ENCODE results near the gene MPHOSPH10. TPM values are rescaled to one million over a fixed set of nuclear protein-coding genes. Genes with fewer than 3 reads are reported as not detected.

Gene MPHOSPH10
- total and polyA plus RNA-seq, 2 of the 13 experiments (the other 11 are each of a cell fraction or from before 2014, with no cell fraction given) = 37.8 to 137 TPM

GRCh38 chr2:71121479-71121878 lies 9.0 kb upstream of the MPHOSPH10 start (continued):
- TF ChIP-seq PATZ1 (CRISPR knock-in tag; IDR thresholded peaks at IDR 0.05) = peak; percentile 87
- 0 out of 2 replicates have a peak, but pooled peaks have one; percentile 28 for TF ChIP-seq ZMYM4 (CRISPR knock-in tag; IDR thresholded peaks at IDR 0.05)
- TF ChIP-seq, protein P1, sequence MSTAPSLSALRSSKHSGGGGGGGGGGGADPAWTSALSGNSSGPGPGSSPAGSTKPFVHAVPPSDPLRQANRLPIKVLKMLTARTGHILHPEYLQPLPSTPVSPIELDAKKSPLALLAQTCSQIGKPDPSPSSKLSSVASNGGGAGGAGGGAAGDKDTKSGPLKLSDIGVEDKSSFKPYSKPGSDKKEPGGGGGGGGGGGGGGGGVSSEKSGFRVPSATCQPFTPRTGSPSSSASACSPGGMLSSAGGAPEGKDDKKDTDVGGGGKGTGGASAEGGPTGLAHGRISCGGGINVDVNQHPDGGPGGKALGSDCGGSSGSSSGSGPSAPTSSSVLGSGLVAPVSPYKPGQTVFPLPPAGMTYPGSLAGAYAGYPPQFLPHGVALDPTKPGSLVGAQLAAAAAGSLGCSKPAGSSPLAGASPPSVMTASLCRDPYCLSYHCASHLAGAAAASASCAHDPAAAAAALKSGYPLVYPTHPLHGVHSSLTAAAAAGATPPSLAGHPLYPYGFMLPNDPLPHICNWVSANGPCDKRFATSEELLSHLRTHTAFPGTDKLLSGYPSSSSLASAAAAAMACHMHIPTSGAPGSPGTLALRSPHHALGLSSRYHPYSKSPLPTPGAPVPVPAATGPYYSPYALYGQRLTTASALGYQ (CRISPR knock-in tag; IDR thresholded peaks at IDR 0.05) = no peak
- no peak for TF ChIP-seq ZBTB3 (CRISPR knock-in tag; IDR thresholded peaks at IDR 0.05; ENCODE audit: borderline replicate concordance, low read depth)
- peak; percentile 15; the same call in 1 of the 2 replicates for TF ChIP-seq SAP130 (CRISPR knock-in tag; IDR thresholded peaks at IDR 0.05; ENCODE audit: low read depth)
- TF ChIP-seq, protein P2, sequence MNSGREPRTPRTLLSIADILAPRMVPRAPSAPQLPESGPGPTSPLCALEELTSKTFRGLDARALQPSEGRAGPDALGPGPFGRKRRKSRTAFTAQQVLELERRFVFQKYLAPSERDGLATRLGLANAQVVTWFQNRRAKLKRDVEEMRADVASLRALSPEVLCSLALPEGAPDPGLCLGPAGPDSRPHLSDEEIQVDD (CRISPR knock-in tag; IDR thresholded peaks at IDR 0.05; ENCODE audit: borderline replicate concordance) = no peak
- TF ChIP-seq, protein P3, sequence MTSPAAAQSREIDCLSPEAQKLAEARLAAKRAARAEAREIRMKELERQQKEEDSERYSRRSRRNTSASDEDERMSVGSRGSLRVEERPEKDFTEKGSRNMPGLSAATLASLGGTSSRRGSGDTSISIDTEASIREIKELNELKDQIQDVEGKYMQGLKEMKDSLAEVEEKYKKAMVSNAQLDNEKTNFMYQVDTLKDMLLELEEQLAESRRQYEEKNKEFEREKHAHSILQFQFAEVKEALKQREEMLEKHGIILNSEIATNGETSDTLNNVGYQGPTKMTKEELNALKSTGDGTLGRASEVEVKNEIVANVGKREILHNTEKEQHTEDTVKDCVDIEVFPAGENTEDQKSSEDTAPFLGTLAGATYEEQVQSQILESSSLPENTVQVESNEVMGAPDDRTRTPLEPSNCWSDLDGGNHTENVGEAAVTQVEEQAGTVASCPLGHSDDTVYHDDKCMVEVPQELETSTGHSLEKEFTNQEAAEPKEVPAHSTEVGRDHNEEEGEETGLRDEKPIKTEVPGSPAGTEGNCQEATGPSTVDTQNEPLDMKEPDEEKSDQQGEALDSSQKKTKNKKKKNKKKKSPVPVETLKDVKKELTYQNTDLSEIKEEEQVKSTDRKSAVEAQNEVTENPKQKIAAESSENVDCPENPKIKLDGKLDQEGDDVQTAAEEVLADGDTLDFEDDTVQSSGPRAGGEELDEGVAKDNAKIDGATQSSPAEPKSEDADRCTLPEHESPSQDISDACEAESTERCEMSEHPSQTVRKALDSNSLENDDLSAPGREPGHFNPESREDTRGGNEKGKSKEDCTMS (CRISPR knock-in tag; conservative IDR thresholded peaks at IDR 0.05) = no peak
- TF ChIP-seq ZNF292 (CRISPR knock-in tag; IDR thresholded peaks at IDR 0.05; ENCODE audit: borderline replicate concordance, low read depth) = 0 out of 2 replicates have a peak, but pooled peaks have one; percentile 45
- no peak for TF ChIP-seq YY1 (IDR thresholded peaks at IDR 0.05; ENCODE audit: insufficient read depth, insufficient replicate concordance, low read depth, low read length)
- TF ChIP-seq ZSCAN9 (CRISPR knock-in tag; IDR thresholded peaks at IDR 0.05; ENCODE audit: borderline replicate concordance) = no peak
- TF ChIP-seq ZNF253 (CRISPR knock-in tag; IDR thresholded peaks at IDR 0.05; ENCODE audit: borderline replicate concordance) = no peak
- no peak for TF ChIP-seq JARID2 (CRISPR knock-in tag; IDR thresholded peaks at IDR 0.05; ENCODE audit: insufficient replicate concordance)
- TF ChIP-seq ZNF570 (CRISPR knock-in tag; IDR thresholded peaks at IDR 0.05; ENCODE audit: borderline replicate concordance) = no peak
- TF ChIP-seq NONO (IDR thresholded peaks at IDR 0.05) = no peak
- TF ChIP-seq NONO (CRISPR knock-in tag; conservative IDR thresholded peaks at IDR 0.05) = 0 out of 2 replicates have a peak, but pooled peaks have one; percentile 43
- no peak for TF ChIP-seq HDAC6 (IDR thresholded peaks at IDR 0.05; ENCODE audit: low read depth, low read length)
- no peak for TF ChIP-seq ZNF34 (CRISPR knock-in tag; IDR thresholded peaks at IDR 0.05; ENCODE audit: borderline replicate concordance)
- TF ChIP-seq, protein P4, sequence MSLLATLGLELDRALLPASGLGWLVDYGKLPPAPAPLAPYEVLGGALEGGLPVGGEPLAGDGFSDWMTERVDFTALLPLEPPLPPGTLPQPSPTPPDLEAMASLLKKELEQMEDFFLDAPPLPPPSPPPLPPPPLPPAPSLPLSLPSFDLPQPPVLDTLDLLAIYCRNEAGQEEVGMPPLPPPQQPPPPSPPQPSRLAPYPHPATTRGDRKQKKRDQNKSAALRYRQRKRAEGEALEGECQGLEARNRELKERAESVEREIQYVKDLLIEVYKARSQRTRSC (CRISPR knock-in tag; IDR thresholded peaks at IDR 0.05; ENCODE audit: low read depth) = no peak
- TF ChIP-seq REL (CRISPR knock-in tag; conservative IDR thresholded peaks at IDR 0.05) = 0 out of 2 replicates have a peak, but pooled peaks have one; percentile 27
- no peak for TF ChIP-seq LCORL (IDR thresholded peaks at IDR 0.05)
- TF ChIP-seq LCORL (CRISPR knock-in tag; IDR thresholded peaks at IDR 0.05) = 0 out of 2 replicates have a peak, but pooled peaks have one; percentile 32
- no peak for TF ChIP-seq ZNF761 (CRISPR knock-in tag; conservative IDR thresholded peaks at IDR 0.05)
- TF ChIP-seq ISL2 (CRISPR knock-in tag; IDR thresholded peaks at IDR 0.05) = 0 out of 2 replicates have a peak, but pooled peaks have one; percentile 19
